GM12864 (cell line): ENCODE data around the gene INPPL1.

Source experiments
- DNase-seq: peaks from one replicate; pipeline ENCODE4 v3.0.0-alpha.2; 2011; ENCODE audit warnings: low read depth
- H3K4me3 ChIP-seq: 2 replicates; pipeline ENCODE4 v1.5.1; 2011; ENCODE audit warnings: mild to moderate bottlenecking, low read depth, low read length, control low read depth
- TF ChIP-seq, protein P1 (sequence below): IDR thresholded peaks from 2 replicates; pipeline ENCODE4 v1.5.1; 2011; ENCODE audit warnings: low read depth, mild to moderate bottlenecking, moderate library complexity, low read length, control low read depth, inconsistent platforms; ENCODE audit errors: missing control alignments

Gene INPPL1

DNA sequence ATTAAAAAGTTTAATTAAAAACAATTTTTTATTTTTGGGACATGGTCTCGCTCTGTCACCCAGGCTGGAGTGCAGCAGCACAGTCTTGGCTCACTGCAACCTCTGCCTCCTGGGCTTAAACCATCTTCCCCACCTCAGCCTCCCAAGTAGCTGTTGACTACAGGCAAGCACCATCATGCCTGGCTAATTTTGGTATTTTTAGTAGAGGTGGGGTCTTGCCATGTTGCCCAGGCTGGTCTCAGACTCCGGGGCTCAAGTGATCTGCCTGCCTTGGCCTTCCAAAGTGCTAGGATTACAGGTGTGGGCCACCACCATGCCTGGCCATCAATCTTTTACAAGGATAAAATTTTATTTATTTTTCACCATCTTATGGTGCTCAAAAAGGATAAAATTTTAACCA is 62.7 kb downstream of the INPPL1 start:
- H3K4me3 ChIP-seq, result no peak overlapping the region
- TF ChIP-seq, protein P1, sequence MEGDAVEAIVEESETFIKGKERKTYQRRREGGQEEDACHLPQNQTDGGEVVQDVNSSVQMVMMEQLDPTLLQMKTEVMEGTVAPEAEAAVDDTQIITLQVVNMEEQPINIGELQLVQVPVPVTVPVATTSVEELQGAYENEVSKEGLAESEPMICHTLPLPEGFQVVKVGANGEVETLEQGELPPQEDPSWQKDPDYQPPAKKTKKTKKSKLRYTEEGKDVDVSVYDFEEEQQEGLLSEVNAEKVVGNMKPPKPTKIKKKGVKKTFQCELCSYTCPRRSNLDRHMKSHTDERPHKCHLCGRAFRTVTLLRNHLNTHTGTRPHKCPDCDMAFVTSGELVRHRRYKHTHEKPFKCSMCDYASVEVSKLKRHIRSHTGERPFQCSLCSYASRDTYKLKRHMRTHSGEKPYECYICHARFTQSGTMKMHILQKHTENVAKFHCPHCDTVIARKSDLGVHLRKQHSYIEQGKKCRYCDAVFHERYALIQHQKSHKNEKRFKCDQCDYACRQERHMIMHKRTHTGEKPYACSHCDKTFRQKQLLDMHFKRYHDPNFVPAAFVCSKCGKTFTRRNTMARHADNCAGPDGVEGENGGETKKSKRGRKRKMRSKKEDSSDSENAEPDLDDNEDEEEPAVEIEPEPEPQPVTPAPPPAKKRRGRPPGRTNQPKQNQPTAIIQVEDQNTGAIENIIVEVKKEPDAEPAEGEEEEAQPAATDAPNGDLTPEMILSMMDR, result no peak
- no peak for DNase-seq
